Adipocyte (in vitro differentiated cells): Measurements from ENCODE around the gene FAM222B.

Experiments used
- DNase-seq: peaks from one replicate; pipeline ENCODE4 v3.0.0-alpha.2; 2015; ENCODE audit warnings: low read depth
- H3K27me3 ChIP-seq: replicated peaks from 2 replicates; pipeline ENCODE4 v1.7.0; 2013; ENCODE audit warnings: mild to moderate bottlenecking, low read length, moderate library complexity; ENCODE audit not compliant: control insufficient read depth, insufficient read depth
- H3K36me3 ChIP-seq: 2 replicates; pipeline ENCODE4 v1.7.0; 2013; ENCODE audit warnings: low read length, mild to moderate bottlenecking, moderate library complexity; ENCODE audit not compliant: control insufficient read depth, insufficient read depth, severe bottlenecking
- H3K4me1 ChIP-seq: 2 replicates; pipeline ENCODE4 v1.7.0; 2013; ENCODE audit warnings: mild to moderate bottlenecking, low read length, moderate library complexity; ENCODE audit not compliant: control insufficient read depth, insufficient read depth
- H3K4me3 ChIP-seq: 2 replicates; pipeline ENCODE4 v1.7.0; 2013; ENCODE audit warnings: mild to moderate bottlenecking, low read length, moderate library complexity
- H3K9ac ChIP-seq: 2 replicates; pipeline ENCODE4 v1.7.0; 2013; ENCODE audit warnings: mild to moderate bottlenecking, low read length, moderate library complexity
- H3K9me3 ChIP-seq: 2 replicates; pipeline ENCODE4 v1.7.0; 2013; ENCODE audit warnings: mild to moderate bottlenecking, low read length, moderate library complexity; ENCODE audit not compliant: control insufficient read depth

Gene FAM222B

GRCh38 chr17:28828294-28829040 is 14.1 kb downstream of the FAM222B start:
- no peak overlapping the region for H3K4me3 ChIP-seq
- DNase-seq = peak; percentile 70
- H3K9me3 ChIP-seq = no peaks in the 10 kb centered on the region
- no peak overlapping the region for H3K9ac ChIP-seq
- peaks cover 22% of the 10 kb centered on the region for H3K4me1 ChIP-seq
- peaks cover 17% of the 10 kb centered on the region for H3K36me3 ChIP-seq
- H3K27me3 ChIP-seq = no peaks in the 10 kb centered on the region

GRCh38 chr17:28827672-28828071 is 14.9 kb downstream of the FAM222B start:
- H3K36me3 ChIP-seq = peaks cover 17% of the 10 kb centered on the region

GRCh38 chr17:28819582-28819981 is 23.0 kb downstream of the FAM222B start:
- Histone ChIP-seq H3K9ac (no peak overlapping the region), H3K9me3 (no peaks in the 10 kb centered on the region), H3K36me3 (peaks cover 4% of the 10 kb centered on the region), H3K4me1 (peaks cover 20% of the 10 kb centered on the region), H3K27me3 (no peaks in the 10 kb centered on the region), H3K4me3 (no peak overlapping the region)
- DNase-seq = no peak

More at GRCh38 chr17:28827672-28828071, 14.9 kb downstream of the FAM222B start:
- Histone ChIP-seq H3K9ac (no peak overlapping the region), H3K4me3 (no peak overlapping the region), H3K4me1 (peaks cover 30% of the 10 kb centered on the region), H3K27me3 (no peaks in the 10 kb centered on the region), H3K9me3 (no peaks in the 10 kb centered on the region)
- no peak for DNase-seq

GRCh38 chr17:28818819-28819221 is 23.8 kb downstream of the FAM222B start:
- Histone ChIP-seq H3K4me3 (no peak overlapping the region), H3K36me3 (peaks cover 4% of the 10 kb centered on the region), H3K9me3 (no peaks in the 10 kb centered on the region), H3K9ac (no peak overlapping the region), H3K27me3 (no peaks in the 10 kb centered on the region), H3K4me1 (peaks cover 20% of the 10 kb centered on the region)
- no peak for DNase-seq

- Histone ChIP-seq H3K9me3 (no peaks in the 10 kb centered on the region), H3K4me3 (no peak overlapping the region), H3K9ac (no peak overlapping the region)
Observed at GRCh38 chr17:28816540-28816939, 26.1 kb downstream of the FAM222B start.

GRCh38 chr17:28812748-28813377 is 29.7 kb downstream of the FAM222B start:
- peaks cover 38% of the 10 kb centered on the region for H3K4me1 ChIP-seq
- H3K27me3 ChIP-seq = no peaks in the 10 kb centered on the region
- no peaks in the 10 kb centered on the region for H3K9me3 ChIP-seq
- peak overlapping the region; percentile 89 for H3K9ac ChIP-seq
- DNase-seq = peak; percentile 67
- peak overlapping the region; percentile 93 for H3K4me3 ChIP-seq
- H3K36me3 ChIP-seq = no peaks in the 10 kb centered on the region

More at GRCh38 chr17:28816540-28816939, 26.1 kb downstream of the FAM222B start:
- H3K4me1 ChIP-seq = peaks cover 17% of the 10 kb centered on the region
- DNase-seq = no peak
- no peaks in the 10 kb centered on the region for H3K27me3 ChIP-seq
- peaks cover 4% of the 10 kb centered on the region for H3K36me3 ChIP-seq

DNA sequence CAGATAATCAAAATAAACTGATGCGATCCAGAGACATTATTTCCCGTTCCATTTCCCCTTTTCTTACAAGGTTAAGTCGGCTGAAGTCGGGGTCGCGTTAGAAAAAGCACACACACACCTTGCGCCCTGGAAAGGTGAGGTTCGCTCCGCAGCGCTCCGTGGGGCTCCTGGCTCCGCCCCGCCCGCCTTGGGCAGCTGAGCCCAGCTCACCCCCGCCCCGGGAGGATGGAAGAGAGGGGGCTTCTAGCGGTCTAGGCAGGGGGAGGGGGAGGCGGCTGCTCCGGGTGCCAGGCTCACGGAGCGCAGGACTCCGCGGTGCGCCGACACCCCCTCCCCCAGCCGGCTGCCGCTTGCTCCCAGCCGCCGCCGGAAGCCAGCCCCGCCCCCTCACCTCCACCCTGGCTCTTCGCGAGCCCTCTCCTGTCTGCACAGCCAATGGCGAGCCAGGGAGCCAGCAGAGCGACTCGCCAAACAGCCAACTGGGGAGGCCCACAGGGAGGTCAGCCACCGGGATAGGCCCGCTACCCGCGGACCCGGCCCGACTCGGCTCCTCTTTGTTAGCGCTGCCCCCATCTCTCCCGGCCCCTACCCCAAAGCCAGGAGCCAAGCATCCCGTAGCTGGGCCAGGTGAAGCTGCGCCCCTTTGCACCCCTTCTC is 30.4 kb downstream of the FAM222B start:
- H3K9me3 ChIP-seq = no peaks in the 10 kb centered on the region

DNA sequence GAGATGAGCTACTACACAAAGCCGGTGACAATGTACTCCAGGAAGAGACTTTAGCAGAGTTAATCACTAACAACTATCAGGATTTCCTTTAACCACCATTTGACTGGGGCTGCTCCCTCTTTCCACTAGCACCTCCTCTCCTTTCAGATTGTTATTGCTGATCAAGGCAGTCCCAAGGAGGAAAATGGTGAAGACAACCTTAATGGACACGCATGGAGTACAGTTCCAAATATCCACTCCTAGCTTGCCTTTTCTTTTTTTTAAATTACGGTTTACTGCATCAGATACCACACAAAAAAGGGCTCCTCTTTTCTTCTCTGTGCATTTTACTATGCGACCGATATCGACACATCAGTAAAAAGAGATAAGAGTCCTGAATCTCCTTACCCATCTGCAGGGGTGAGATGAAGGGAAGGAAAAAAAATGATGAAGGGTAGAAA is 30.9 kb downstream of the FAM222B start:
- Histone ChIP-seq H3K4me3 (peak overlapping the region; percentile 93), H3K9ac (peak overlapping the region; percentile 88), H3K4me1 (peaks cover 50% of the 10 kb centered on the region), H3K9me3 (no peaks in the 10 kb centered on the region), H3K27me3 (no peaks in the 10 kb centered on the region), H3K36me3 (no peaks in the 10 kb centered on the region)
- DNase-seq = peak; percentile 42

More for the DNA sequence above, 30.4 kb downstream of the FAM222B start:
- Histone ChIP-seq H3K36me3 (no peaks in the 10 kb centered on the region), H3K4me3 (peak overlapping the region; percentile 93), H3K27me3 (no peaks in the 10 kb centered on the region), H3K4me1 (peaks cover 44% of the 10 kb centered on the region), H3K9ac (peak overlapping the region; percentile 89)
- peak; percentile 99 for DNase-seq

GRCh38 chr17:28810437-28810836 is 32.2 kb downstream of the FAM222B start:
- H3K27me3 ChIP-seq = no peaks in the 10 kb centered on the region
- H3K9me3 ChIP-seq = no peaks in the 10 kb centered on the region
- H3K36me3 ChIP-seq = peaks cover 10% of the 10 kb centered on the region
- DNase-seq = no peak
- no peak overlapping the region for H3K9ac ChIP-seq
- no peak overlapping the region for H3K4me3 ChIP-seq
- H3K4me1 ChIP-seq = peaks cover 50% of the 10 kb centered on the region

- Histone ChIP-seq H3K9me3 (no peaks in the 10 kb centered on the region), H3K4me3 (peak overlapping the region; percentile 57), H3K36me3 (peaks cover 28% of the 10 kb centered on the region), H3K9ac (peak overlapping the region; percentile 68), H3K4me1 (peaks cover 50% of the 10 kb centered on the region), H3K27me3 (no peaks in the 10 kb centered on the region)
- peak; percentile 86 for DNase-seq
Observed at GRCh38 chr17:28807925-28808634, 34.5 kb downstream of the FAM222B start.

DNA sequence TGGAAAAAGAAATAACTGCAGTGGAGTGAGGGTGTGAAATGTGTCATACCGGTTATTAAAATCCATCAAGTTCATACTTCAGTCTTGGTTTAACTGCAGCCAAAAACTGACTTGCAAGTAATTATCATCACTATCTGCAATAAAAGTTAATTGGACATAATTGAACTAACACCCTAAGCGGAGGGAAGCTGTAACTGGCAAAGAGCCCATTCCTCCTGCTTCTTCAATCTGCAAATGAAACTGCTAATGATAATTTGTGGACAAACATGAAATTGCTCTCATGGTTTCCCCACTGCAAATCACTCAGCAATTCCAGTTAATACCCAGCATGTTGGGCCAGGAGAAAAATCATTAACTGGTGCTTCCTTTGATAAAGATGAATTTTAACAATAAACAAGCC is 46.5 kb downstream of the FAM222B start:
- Histone ChIP-seq H3K9me3 (no peaks in the 10 kb centered on the region), H3K36me3 (peaks cover 7% of the 10 kb centered on the region), H3K27me3 (no peaks in the 10 kb centered on the region), H3K9ac (no peak overlapping the region), H3K4me3 (no peak overlapping the region), H3K4me1 (peaks cover 10% of the 10 kb centered on the region)
- DNase-seq = no peak
